Stimulated activated CD4-positive, alpha-beta T cell treated with anti-CD3 and anti-CD28 coated beads, Interleukin-2, amount 100 ng/mL, for 24 hours (primary cell): ENCODE results near the gene RTN1.
A peak's percentile ranks its signal among the peaks of the same experiment; 100 is the strongest.
"Not testable (repeated sequence)": the region's sequence is repeated elsewhere in the genome, so short reads cannot be mapped to it uniquely, and the experiment has no call there.

Source experiments
- DNase-seq, 2 donors: peaks; one replicate each; pipeline ENCODE4 v3.0.0-alpha.2; 2020

RTN1 gene

GRCh38 chr14:59698793-59699192, 171.8 kb downstream of the RTN1 start:
- no peak for DNase-seq

DNA sequence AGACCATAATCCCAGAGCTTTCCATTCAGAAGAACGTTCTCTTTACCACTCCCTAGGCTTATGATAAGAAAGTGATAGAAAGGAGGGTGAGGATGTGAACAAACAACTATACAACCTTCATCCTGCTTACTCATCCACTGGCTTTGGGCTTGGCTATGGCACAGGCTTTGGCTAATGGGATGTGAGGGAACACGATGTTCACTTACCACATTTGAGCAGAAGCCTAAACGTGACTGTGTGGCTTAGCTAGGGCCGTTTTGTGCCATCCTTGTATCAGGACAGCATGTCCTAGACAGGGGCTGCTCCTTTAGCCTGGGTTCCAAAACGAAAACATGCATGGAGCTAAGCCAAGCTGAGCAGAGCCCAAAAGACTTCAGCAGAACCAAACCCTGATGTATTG, 175.4 kb downstream of the RTN1 start:
- DNase-seq: no peak

DNA sequence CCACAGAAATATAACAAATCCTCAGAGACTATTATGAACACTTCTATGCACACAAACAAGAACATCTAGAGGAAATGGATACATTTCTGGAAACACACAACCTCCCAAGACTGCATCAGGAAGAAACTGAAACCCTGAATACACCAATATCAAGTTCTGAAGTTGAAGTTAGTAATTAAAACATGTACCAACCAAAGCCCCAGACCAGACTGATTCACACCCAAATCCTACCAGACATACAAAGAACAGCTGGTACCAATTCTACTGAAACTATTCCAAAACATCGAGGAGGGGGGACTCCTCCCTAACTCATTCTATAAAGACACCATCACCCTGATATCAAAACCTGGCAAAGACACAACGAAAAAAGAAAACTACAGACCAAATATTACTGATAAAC, 179.3 kb downstream of the RTN1 start:
- DNase-seq: no peak

DNA sequence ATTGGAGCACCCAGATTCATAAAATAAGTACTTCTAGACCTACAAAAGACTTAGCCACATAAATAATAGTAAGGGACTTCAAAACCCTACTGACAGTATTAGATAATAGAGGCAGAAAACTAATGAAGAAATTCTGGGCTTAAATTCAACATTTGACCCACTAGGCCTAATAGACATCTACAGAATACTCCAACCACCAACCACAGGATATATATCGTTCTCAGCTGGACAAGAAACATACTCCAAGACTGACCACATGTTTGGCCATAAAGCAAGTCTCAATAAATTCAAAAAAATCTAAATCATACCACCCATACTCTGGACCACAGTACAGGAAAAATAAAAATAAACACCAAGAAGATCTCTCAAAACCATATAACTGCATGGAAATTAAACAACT, 180.2 kb downstream of the RTN1 start:
- no peak for DNase-seq

DNA sequence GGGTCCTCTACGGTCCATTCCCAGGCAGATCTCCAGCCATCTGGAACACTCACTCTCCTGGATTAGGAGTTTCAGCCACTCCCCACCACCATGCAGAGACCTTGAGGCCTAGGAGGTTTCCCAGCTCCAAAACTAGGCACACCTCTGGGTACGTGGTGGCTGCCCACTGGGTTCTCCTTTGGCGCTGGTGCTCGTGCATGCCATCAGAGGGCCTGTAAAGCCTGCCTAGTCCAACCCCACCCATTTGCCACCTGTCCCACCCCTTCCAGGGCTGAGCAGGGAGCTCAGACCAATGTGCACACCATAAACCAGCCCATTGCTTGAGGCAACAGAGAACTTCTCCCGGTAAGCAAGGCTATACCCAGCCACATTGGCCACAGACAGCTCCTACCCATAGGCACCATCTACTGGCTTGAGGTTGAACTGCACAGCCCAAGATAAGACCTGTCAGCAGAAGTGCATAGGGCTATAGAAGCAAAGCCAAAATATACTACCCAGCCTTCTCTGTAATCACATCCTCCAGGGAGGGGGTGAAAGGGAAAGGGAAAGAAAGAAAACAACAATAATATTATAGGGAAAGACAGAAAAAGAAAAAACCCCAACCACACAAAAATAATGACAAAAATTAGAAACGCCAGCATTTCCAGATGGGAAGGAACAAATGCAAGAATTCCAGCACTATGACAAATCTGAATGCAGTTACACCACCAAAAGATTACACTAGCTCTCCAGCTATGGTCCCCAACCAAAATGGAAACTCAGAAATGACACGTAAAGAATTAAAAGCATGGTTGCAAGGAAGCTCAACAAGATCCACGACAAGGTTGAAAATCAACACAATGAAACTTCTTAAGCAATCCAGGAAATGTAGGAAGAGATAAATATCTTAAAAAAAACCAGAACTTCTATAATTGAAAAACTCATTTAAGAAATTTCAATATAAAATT, 182.1 kb downstream of the RTN1 start:
- DNase-seq: peak in 1 of 2 donors; percentile 44

GRCh38 chr14:59687663-59688062, 182.9 kb downstream of the RTN1 start:
- DNase-seq: no peak

- no peak for DNase-seq
These were observed 190.7 kb downstream of the RTN1 start for GRCh38 chr14:59679872-59680271.

DNA sequence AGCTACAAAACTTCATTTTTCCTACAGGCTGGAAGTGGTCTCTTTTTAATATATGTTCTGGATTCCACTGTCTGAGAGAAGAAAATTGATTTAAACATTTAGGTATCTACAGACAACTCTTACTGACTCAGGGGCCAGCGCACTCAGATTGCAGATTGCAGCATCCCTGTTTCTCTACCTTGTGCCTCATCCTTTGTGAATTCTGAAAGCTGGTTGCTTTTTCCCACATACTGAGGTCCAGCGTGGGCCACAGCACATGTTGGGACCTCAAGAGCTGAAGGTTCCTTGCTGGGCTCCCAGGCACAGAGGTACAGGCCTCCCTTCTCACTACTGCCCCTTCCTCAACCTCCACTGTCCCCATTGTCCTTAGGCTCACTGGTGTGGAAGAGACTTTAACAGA, 192.2 kb downstream of the RTN1 start:
- no peak for DNase-seq

DNA sequence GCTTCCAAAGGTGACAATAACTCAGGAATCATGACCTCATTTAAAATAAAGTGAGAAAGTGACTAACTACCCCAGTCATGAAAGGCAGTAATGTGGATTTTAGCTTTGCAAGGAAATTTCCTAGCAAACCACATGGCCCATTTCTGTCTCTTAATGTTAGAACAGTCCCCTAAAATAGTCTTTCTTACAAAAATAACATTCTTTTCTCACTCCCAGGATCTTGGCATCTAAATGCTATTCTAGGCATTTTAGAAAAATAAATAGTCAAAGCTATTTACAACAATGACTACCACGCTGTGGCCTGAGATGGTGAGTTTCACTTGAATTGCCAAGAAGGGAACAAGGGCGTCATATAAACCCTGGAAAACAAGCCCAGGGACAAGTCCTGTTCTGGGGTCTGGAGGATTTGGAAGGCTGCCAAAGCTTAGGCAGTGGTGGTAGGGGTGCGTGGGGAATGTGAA, 192.8 kb downstream of the RTN1 start:
- DNase-seq: no peak

DNA sequence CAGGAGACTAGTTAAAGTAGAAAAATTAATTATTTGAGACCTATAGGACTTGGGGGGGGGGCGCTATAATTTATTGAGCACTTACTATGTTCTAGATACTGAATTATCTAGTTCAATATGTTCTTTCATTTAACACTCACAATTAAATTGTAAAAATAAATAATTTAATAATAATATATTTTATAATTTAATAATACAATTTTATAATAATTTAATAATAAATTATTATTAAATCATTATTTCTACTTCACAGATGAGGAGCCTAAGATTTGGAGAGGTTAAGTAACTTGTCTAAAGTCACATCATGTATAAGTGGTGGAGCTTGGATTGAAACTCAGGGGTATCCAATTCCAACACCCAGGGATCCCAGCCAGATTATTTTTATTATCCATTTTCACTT, 195.2 kb downstream of the RTN1 start:
- DNase-seq: no peak

GRCh38 chr14:59664741-59665140, 205.8 kb downstream of the RTN1 start:
- no peak for DNase-seq

DNA sequence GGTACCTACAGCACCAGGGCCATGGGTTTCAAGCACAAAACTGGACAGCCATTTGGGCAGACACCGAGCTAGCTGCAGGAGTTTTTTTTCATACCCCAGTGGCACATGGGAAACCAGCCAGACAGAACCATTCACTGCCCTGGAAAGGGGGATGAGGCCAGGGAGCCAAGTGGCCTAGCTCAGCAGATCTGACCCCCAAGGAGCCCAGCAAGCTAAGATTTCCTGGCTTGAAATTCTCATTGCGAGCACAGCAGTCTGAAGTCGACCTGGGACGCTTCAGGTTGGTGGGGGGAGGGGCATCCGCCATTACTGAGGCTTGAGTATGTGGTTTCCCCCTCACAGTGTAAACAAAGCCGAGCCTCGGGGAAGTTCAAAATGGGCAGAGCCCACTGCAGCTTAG, 212.8 kb downstream of the RTN1 start:
- DNase-seq: no peak

DNA sequence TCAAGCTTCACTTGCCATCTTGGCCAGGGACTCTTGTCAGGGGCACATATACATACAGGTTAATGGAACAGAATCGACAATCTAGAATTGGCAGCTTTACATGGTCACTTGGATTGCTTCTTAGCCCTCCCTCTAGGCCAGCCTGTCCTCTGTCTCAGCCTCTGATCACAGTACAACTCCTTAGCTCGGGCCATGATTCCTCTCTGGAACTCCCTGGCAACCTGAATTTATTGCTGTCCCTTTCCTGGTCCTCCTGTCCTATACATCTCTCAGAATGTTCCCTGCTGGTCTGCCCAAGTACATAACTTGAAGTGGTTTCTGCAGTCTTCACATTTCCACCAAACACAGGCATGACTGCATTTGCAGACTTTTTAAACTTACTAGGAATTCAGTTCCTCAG, 214.1 kb downstream of the RTN1 start:
- DNase-seq: no peak

- DNase-seq: not testable (repeated sequence)
These were observed 216.4 kb downstream of the RTN1 start for GRCh38 chr14:59654131-59654530.

GRCh38 chr14:59646832-59647231, 223.7 kb downstream of the RTN1 start:
- DNase-seq: not testable (repeated sequence)

GRCh38 chr14:59638885-59639284, 231.7 kb downstream of the RTN1 start:
- no peak for DNase-seq

GRCh38 chr14:59634617-59635016, 236.0 kb downstream of the RTN1 start:
- DNase-seq: no peak

DNA sequence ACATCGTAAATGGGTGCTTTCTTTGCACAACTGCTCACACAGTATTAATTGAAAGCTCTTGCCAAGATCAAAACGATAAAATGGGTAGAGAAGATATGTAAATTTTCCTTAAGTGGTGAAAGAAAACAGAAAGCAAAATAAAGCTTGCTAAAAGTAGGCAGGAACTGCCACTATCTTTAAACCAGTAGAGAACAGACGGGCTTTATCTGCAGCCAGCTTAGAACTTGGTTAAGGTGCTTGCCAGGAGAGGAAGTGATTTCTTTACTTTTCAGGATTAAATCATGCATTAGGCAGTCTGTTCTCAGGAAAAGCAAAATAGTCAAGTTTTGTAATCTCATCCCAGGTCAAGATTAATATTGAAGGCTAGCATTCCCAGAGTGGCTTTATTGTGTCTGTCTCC, 237.1 kb downstream of the RTN1 start:
- no peak for DNase-seq

GRCh38 chr14:59632381-59632780, 238.2 kb downstream of the RTN1 start:
- DNase-seq: peak in 1 of 2 donors; percentile 30

- DNase-seq: no peak
These were observed 239.3 kb downstream of the RTN1 start for GRCh38 chr14:59631237-59631636.

GRCh38 chr14:59630288-59630963, 240.2 kb downstream of the RTN1 start:
- peak in 1 of 2 donors; percentile 17 for DNase-seq

DNA sequence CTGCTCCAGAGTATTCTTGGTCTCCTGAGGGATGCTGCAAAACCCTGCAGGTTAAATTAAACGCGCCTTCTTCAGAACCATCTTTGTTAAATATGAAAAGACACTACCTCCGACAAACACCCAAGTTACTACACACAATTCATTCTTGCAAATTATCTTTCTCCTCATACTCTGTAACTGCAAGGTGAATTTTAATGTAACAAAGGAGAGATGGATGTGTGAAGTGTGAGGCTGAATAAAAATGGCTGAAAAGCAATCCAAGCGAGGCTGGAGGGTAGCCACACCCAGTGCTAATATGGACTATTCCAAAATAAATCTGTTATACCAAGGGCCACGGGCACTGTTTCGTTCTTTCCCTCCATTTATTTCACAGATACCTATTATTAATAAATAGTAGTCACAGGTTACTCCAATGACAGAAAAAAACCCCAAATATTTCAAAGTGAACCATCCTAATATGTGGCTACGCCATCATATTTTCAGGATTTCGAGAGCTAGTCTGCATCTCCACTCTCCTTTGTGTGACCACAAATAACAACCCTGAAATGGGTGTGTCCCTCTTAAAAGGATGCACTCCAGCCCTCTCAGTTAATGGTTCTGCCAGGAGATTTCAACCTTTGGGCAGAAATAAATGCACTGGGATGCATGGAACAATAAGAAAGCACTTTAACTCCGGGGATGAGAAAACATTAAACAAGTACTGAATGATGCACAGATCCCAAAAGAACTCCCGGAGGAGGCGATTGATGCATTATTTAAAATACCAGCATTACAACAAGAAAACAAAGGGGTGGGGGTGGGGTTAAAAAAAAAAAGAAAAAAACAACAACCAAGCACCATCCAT, 240.9 kb downstream of the RTN1 start:
- DNase-seq: no peak

GRCh38 chr14:59627011-59627520, 243.5 kb downstream of the RTN1 start:
- DNase-seq: no peak
